ENCODE measurements around the gene TMEM129. TPM values are rescaled to one million over a fixed set of nuclear protein-coding genes. Genes with fewer than 3 reads are reported as not detected.
A peak's percentile ranks its signal among the peaks of the same experiment; 100 is the strongest.

TMEM129 gene
- total and polyA plus RNA-seq, 2 experiments from 2014 or later = 137 to 174 TPM

GRCh38 chr4:1763550-1764080 is 42.5 kb upstream of the TMEM129 start:
- no peak overlapping the region for H3K4me3 ChIP-seq
- H3K36me3 ChIP-seq = no peaks in the 10 kb centered on the region
- H3K27ac ChIP-seq = no peak overlapping the region
- H3K9me3 ChIP-seq (ENCODE audit: low read depth) = no peaks in the 10 kb centered on the region
- no peaks in the 10 kb centered on the region for H3K27me3 ChIP-seq
- DNase-seq (ENCODE audit: low read depth in 1 of 2, low spot score in 1 of 2) = peak in 1 of 2 donors; percentile 62
- peak; percentile 26 for TF ChIP-seq CTCF (IDR thresholded peaks at IDR 0.05; ENCODE audit: low read depth, low read length)
- H3K4me1 ChIP-seq (ENCODE audit: low read depth) = peaks cover 8% of the 10 kb centered on the region

- H3K4me1 ChIP-seq (ENCODE audit: low read depth) = peaks cover 6% of the 10 kb centered on the region
- no peak for TF ChIP-seq CTCF (IDR thresholded peaks at IDR 0.05; ENCODE audit: low read depth, low read length)
- no peak for DNase-seq (ENCODE audit: low read depth in 1 of 2, low spot score in 1 of 2)
- no peaks in the 10 kb centered on the region for H3K9me3 ChIP-seq (ENCODE audit: low read depth)
- no peak overlapping the region for H3K27ac ChIP-seq
- H3K4me3 ChIP-seq = no peak overlapping the region
- H3K27me3 ChIP-seq = no peaks in the 10 kb centered on the region
- H3K36me3 ChIP-seq = no peaks in the 10 kb centered on the region
Observed at GRCh38 chr4:1763070-1763549, 42.0 kb upstream of the TMEM129 start.

GRCh38 chr4:1762264-1763010 is 41.3 kb upstream of the TMEM129 start:
- DNase-seq (ENCODE audit: low read depth in 1 of 2, low spot score in 1 of 2) = no peak
- peaks cover 4% of the 10 kb centered on the region for H3K4me1 ChIP-seq (ENCODE audit: low read depth)
- H3K9me3 ChIP-seq (ENCODE audit: low read depth) = no peaks in the 10 kb centered on the region
- no peaks in the 10 kb centered on the region for H3K27me3 ChIP-seq
- no peaks in the 10 kb centered on the region for H3K36me3 ChIP-seq
- no peak for TF ChIP-seq CTCF (IDR thresholded peaks at IDR 0.05; ENCODE audit: low read depth, low read length)
- no peak overlapping the region for H3K27ac ChIP-seq
- H3K4me3 ChIP-seq = no peak overlapping the region

- Histone ChIP-seq H3K4me1 (ENCODE audit: low read depth) (no peaks in the 10 kb centered on the region), H3K4me3 (no peak overlapping the region), H3K27me3 (no peaks in the 10 kb centered on the region), H3K9me3 (ENCODE audit: low read depth) (no peaks in the 10 kb centered on the region), H3K36me3 (no peaks in the 10 kb centered on the region), H3K27ac (no peak overlapping the region)
- no peak for TF ChIP-seq CTCF (IDR thresholded peaks at IDR 0.05; ENCODE audit: low read depth, low read length)
- DNase-seq (ENCODE audit: low read depth in 1 of 2, low spot score in 1 of 2) = no peak
Observed at GRCh38 chr4:1761130-1761689, 40.1 kb upstream of the TMEM129 start.

GRCh38 chr4:1760521-1761071 is 39.5 kb upstream of the TMEM129 start:
- Histone ChIP-seq H3K36me3 (no peaks in the 10 kb centered on the region), H3K4me1 (ENCODE audit: low read depth) (no peaks in the 10 kb centered on the region), H3K27me3 (no peaks in the 10 kb centered on the region), H3K27ac (no peak overlapping the region), H3K9me3 (ENCODE audit: low read depth) (no peaks in the 10 kb centered on the region), H3K4me3 (no peak overlapping the region)
- no peak for TF ChIP-seq CTCF (IDR thresholded peaks at IDR 0.05; ENCODE audit: low read depth, low read length)
- no peak for DNase-seq (ENCODE audit: low read depth in 1 of 2, low spot score in 1 of 2)
